Measurements from ENCODE around the gene DAPK2. TPM values are rescaled to one million over a fixed set of nuclear protein-coding genes. Genes with fewer than 3 reads are reported as not detected.

DAPK2 gene
- total RNA-seq, 1 donor: 2.2 TPM

Other genes with a start within 250 kb of the DAPK2 start
- gene HERC1, start 212.5 kb downstream of the DAPK2 start, total RNA-seq: 274 TPM
- 47.9 TPM for gene CIAO2A, start 47.4 kb upstream of the DAPK2 start, total RNA-seq
- gene SNX1, start 49.5 kb upstream of the DAPK2 start, total RNA-seq: 29.2 TPM
- 4.5 TPM for gene SNX22, start 105.2 kb upstream of the DAPK2 start, total RNA-seq
- gene PPIB, start 116.5 kb upstream of the DAPK2 start, total RNA-seq: 219 TPM

Data from mononuclear cell (primary cell).